HG02970 (cell line): ENCODE results near the gene ZYX.
"Not testable (repeated sequence)": the region's sequence is repeated elsewhere in the genome, so short reads cannot be mapped to it uniquely, and the experiment has no call there.

Experiments
- ATAC-seq: cut with Tn5 transposase; IDR thresholded peaks from one replicate; pipeline ENCODE4 v1.9.1; 2021; ENCODE audit warnings: mild to moderate bottlenecking, moderate library complexity, moderate number of reproducible peaks; ENCODE audit not compliant: unreplicated experiment, low FRiP score

The ZYX gene

DNA sequence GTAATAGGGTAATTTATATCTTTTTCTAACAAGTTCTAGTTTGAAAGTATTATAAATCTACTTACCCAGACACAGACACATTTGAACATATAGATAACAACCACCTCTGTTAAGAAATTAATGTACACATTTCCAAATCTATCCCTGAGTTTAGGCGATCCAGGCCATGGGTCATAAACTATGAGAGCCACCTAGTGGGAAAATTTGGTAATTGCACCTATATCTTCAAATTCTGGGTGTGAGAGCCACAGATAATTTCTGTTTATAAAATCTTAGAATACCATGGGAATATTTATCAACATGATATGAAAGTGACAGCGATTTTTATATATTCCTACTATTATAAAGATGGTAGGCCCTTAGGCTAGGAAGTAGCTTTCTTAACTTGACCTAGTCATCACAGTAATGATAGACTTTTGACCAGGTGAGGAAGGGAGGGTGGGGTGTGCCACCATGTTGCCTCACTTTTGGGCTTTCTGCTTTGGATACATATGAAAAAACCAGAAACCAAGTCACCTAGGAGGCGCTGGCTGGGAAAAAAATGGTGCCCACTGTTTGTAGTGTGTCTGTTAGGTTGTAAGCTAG is 35.5 kb downstream of the ZYX start:
- no peak for ATAC-seq

DNA sequence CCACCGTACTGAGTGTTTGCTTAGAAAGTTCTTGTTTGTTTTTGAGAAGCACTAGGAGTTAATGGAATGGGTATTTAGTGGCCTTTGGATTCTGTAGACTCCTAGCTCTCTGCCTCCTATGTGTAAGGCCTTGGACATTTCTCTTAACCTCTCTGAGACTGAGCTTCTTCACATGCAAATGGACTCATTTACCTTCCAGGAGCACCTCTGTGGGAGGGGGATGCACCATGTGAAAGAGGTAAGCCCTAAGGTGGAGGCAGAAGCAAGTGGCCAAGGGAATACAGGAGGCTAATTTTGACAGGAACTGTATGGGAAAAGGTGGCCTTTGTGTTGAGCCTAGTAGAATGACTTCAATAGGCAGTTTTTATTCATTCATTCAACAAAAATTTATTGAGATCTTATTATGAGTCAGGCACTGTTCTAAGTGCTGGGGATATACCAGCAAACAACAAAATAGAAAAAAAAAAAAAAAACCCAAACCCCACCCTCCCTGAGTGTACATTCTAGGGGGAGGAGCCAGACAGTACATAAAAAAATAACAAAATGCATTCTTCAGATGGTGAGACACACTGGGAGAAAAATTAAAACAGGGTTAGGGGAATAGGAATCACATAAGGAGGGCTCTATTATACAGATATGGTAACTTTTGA is 36.7 kb downstream of the ZYX start:
- ATAC-seq = no peak

DNA sequence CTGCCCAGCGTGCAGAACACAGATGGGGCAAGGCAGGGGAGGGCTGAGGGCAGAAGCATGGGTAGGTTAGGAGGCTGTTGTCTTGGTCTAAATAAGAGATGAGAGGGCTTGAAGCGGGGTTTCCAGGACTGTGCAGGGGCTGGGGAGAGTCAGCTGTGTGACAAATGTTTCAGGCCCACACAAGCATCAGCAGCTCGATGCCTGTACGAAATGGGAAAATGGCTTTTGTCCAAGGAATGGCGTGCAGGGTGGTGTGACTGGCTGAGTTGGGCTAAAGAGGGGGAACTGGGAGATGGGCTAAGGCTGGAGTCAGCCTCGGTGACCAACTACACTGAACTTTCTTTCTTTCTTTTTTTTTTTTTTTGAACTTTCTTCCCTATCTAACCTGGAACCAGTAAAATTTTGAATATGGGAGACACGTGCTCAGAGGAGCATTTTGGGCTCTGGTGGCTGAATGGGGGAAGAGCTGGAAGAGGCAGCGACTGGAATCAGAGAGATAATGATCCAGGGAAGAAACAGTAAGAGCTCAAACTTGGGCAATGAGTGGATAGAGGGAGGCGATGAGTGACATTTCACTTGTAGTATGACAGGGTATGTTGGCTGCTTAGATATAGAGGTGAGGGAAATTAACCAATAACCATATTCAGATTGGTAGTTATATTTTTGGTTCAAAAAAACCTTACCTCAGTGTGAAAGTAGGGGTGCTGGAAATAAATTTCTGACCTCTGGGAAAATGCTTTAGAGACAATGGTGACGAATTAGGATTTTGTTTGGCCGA is 37.7 kb downstream of the ZYX start:
- ATAC-seq = no peak

DNA sequence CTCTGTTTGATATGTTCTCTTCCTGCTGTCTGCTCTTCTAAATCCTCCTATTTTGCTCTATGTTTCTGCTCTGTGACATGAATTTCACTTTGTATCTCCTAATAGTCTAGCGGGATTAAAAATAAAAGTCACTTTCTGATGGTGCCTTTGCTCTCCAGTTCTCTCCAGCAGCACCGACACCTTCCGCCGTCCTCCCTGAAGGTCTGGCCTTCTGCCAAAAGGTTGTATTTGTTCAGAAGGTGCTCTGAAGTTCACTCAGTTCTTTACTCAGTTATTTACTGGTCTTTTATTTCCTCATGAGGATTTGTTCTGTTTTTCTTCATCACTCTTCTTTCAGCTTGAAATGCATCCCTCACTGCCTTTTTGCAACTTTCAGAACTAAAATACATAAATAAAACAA is 38.7 kb downstream of the ZYX start:
- ATAC-seq = no peak

DNA sequence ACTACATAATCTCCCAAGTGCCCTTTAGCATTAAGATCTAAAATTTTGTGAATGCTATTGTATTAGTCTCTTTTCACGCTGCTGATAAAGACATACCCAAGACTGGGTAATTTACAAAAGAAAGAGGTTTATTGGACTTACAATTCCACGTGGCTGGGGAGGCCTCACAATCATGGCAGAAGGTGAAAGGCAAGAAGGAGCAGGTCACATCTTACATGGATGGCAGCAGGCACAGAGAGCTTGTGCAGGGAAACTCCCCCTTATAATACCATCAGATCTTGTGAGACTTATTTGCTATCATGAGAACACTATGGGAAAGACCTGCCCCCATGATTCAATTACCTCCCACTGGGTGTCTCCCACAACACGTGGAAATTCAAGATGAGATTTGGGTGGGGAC is 39.5 kb downstream of the ZYX start:
- ATAC-seq = not testable (repeated sequence)

DNA sequence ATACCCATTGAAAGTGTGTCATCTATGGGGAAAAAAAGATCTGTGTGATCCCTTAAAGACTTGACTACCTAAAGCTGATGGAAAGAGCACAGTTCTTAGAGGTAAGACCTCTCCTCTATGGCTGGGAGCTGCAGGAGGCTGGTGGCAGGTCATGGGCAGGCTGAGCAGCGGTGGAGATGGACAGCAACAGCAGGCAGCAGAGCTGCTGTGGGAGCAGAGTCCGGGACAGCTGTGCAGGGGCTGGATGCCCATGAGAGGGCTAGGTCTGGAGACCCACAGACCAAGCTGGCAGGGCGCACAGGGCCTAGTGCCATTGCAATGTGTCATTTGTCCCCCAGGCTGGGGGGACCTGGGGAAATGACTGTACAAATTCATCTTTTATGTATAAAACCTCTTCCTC is 40.9 kb downstream of the ZYX start:
- ATAC-seq = no peak

DNA sequence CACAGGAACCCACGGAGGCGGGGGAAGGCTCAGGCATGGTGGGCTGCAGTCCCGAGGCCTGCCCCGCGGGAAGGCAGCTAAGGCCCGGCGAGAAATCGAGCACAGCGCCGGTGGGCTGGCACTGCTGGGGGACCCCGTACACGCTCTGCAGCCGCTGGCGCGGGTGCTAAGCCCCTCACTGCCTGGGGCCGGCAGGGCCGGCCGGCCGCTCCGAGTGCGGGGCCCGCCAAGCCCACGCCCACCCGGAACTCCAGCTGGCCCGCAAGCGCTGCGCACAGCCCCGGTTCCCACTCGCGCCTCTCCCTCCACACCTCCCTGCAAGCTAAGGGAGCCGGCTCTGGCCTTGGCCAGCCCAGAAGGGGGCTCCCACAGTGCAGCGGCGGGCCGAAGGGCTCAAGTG is 43.3 kb downstream of the ZYX start:
- not testable (repeated sequence) for ATAC-seq

DNA sequence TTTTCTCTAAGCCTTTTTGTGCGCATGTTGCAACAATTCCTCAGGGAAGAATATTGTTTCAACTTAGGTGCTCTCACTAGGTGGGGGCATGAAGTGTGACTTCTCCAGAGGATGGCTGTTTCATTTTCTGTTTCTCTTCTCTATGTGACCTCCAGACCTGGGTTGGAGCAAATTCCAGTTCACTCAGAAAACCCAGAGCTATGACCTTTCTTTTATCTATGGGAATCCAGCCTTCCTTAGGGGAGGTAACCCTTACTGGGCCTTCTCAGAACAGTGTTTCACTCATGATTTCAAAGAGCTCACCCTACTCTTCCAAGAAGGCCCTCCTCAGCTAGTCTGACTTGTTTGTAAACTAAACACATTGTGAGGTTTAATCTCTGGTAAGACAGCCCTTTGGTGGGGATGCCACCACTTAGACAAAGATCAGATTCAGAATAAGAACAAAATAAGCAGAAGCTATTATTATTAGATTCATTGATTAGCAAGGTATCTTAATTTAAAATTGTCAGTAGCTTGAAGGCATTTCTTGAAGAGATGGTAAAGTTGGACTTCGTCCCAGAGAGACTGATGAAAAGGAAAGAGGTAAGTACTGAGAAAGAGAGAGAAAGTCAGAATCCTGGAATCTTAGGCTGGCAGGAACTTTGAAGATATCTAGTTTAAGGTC is 45.5 kb downstream of the ZYX start:
- no peak for ATAC-seq

DNA sequence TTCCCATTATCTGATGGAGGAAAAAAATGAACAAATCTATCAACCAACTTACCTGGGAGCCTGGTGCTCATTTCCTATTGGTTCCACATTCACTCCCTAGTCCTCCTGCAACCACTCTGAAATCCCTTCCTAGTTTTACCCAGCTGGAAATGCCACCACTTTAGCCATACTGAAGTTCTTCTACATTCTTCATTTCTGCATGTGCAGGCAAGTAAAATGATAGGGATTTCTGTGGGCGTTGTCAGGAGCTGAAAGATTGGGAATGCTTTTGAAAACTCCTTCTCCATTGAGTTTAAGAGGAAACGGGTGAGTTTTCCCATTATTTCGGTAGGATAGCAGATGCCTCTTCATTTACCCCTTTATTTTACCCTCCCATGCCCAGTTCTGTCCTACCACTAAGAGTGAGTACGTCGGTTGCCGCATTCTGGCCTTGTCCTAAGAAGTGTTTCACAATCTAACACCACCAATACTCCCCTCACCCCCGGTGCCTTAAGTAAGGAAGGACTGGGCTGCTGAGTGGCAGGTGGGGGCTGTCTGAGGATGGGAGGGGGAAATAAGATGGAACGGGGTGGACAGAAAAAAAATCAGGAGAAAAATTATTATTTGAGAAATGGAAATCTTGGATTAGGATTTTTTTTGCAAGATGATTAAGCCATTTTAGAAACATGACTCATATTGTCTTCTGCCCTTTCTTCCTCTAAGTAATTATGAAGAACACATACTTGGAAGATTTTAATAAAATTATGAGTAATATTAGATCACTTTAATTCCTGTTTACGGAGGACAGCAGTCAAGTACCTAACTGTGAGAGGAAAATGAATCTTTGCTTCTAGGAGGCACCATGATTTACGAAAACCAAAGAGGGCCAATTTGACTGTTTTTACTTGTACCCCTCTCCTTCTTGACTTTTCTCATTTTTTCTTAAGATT is 48.9 kb downstream of the ZYX start:
- no peak for ATAC-seq

DNA sequence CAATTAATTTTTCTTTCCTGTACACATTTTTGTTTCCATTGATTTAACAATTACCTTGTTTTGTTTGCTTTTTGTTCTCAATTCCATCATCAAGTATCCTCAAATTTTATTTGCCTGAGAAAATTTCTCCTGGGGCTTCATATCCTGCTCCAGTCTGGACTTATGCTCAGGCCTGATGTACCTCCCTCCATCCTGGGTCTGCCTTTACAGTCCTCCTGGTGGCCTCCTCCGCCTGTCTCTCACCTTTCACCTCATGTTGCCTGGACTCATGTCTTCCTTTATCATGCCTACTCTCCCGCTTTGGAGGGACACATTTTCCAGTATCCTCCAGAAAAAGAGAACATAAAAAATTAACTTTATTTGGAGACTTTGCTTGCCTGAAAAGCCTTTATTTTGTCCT is 50.0 kb downstream of the ZYX start:
- ATAC-seq = no peak

DNA sequence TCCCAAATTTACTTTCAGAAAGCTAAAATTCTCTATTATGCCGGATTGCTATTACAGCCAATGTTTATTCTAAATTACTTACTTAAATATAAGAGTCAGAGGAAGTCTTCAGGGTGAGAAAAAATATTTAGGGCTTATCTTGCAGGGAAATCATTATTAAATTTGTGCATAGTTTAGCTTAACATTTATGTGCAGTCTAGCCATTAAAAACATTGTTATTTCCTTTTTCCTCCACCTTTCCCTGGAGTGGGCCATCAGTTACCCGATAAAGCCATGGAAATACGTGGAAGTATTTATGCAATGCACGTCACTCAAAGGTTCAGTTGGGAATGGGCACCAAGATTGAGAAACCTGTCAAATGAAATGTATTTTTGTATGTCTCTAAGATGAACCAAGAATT is 52.6 kb downstream of the ZYX start:
- no peak for ATAC-seq

DNA sequence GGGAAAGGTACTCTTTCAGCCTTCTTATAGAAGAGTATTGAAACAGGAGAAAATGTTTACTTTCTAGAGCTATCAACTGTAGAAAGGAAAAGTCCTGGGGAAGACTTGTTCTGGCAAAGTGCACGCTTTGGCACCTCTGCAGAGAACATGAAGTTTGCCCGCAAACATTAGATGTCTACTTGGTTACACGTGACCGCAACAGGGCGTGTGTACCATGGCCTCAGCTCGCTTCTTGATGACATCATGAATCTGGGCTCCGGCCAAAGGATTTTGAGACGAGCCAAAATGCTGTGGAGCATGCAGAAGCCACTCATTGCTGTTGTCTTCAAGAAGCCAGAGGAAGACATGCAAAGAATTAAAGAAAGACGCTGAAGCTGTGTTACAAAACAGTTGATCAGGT is 53.5 kb downstream of the ZYX start:
- ATAC-seq = no peak

DNA sequence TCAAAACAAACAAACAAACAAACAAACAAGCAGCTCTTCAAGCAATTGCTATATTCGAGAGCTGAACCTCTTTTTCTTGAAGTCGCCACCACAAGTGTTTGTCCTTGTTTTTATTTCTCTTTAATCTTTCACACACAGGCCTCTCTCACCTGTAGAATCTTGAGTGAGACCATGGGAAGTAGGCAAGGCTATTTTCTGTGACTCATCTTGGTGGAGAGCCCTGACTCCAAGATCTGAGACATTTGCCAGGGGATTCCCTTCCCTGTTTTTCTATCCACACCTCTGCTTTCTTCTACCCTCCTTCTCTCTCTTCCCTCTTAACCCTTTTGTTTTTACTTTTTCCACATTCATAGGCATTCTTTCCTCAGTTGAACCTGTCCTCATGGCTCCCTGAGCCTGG is 54.1 kb downstream of the ZYX start:
- no peak for ATAC-seq

DNA sequence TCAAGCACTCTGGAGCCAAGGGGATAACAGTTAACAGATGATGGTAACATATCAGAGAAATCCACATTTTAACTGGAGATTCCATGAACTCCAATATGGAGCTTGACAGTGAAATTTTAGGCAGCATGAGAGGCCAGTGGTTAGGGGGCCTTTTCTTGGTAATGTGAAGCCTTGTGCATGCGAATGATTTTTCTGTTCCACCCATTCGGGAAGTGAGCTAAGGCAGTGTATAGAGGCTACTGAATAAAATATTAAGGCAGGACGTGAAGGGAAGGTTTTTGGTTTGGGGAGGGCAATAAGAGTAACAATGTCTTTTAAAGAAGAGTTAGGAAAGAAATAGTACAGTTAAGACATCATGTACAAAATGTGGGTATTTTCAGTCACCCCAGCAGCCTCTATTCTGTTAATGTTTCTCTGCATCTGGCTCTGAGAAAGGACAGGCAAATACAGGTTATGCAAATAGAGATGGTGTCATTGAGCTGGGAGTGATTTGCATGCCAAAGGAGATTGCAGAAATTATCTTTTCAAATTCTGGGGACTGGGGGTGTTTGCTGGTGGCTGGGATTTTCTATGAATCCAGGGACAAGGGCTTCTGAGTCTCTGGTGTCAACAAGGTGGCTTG is 55.3 kb downstream of the ZYX start:
- peak; percentile 78 for ATAC-seq

DNA sequence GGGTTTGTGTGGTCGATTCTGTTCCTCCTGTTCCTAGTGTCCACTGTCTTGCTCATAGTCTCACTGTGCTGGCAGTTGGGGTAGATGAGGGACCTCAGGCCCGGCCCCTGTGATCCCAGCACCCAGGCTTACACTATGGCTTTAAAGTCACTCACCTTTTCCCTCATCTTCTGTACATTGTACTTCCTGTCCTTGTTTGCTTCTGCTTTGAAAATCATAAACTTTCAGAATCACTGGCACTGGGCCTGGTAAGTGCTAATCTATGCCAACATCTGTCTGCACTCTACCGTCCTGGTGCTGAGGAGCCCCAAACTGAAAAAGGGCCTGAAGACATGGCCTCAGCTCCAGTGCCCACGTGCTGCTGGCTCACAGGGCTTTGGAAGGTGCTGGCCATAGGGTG is 56.4 kb downstream of the ZYX start:
- ATAC-seq = no peak

DNA sequence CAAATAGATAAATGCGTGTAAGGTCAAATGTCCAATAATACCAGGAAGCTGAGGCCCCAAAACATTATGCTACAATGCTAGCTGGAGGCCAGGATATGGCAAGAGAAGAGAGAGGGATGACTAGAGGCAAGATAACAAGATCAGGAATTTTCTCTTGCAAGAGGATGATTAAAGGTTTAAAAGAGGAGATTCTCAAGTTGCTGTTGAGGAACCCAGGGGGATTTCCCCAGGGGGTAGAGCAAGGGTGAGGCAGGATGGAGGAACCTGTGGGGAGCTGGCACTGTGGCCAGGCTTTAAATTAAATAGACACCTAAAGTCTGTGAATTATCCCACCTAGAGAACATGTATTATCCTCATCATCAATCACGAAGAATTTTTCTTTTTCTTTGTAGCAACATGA is 58.7 kb downstream of the ZYX start:
- no peak for ATAC-seq
